ENCODE results near the gene MMP14.

Gene MMP14

GRCh38 chr14:22882529-22883172 is 46.3 kb downstream of the MMP14 start:
- Histone ChIP-seq H3K4me1 (ENCODE audit: control insufficient read depth in 5 of 5, insufficient read depth in 5 of 5, low read length in 5 of 5) (peaks cover 0 to 24% (median 12%) of the 10 kb centered on the region in 5 donors), H3K4me3 (ENCODE audit: low read depth in 1 of 5, low read length in 5 of 5) (no peak overlapping the region), H3K27me3 (ENCODE audit: control insufficient read depth in 5 of 5, insufficient read depth in 4 of 5, low read length in 5 of 5) (peaks cover 0 to 26% (median 18%) of the 10 kb centered on the region in 5 donors), H3K9ac (ENCODE audit: low read length in 5 of 5) (peak overlapping the region in 1 of 5 donors; percentile 20), H3K36me3 (ENCODE audit: control insufficient read depth in 5 of 5, insufficient read depth in 5 of 5, low read length in 5 of 5) (peaks cover 0 to 22% (median 18%) of the 10 kb centered on the region in 5 donors), H3K9me3 (ENCODE audit: control insufficient read depth in 5 of 5, low read length in 5 of 5) (no peaks in the 10 kb centered on the region), H3K27ac (ENCODE audit: low read depth, low read length) (no peak overlapping the region)

GRCh38 chr14:22883173-22883976 is 47.0 kb downstream of the MMP14 start, which contains the start of gene REM2:
Gene REM2 (plus strand): TSS chr14:22883222. CDS start chr14:22883288, 66 bp downstream.
- no peak within 1 kb of the TSS for H3K27ac ChIP-seq (ENCODE audit: low read depth, low read length)
- H3K36me3 ChIP-seq (ENCODE audit: control insufficient read depth in 5 of 5, insufficient read depth in 5 of 5, low read length in 5 of 5) = peaks cover 0 to 14% (median 10%) of the 10 kb centered on the region in 5 donors
- H3K4me1 ChIP-seq (ENCODE audit: control insufficient read depth in 5 of 5, insufficient read depth in 5 of 5, low read length in 5 of 5) = peaks cover 0 to 24% (median 12%) of the 10 kb centered on the region in 5 donors
- no peak within 1 kb of the TSS for H3K4me3 ChIP-seq (ENCODE audit: low read depth in 1 of 5, low read length in 5 of 5)
- no peaks in the 10 kb centered on the region for H3K9me3 ChIP-seq (ENCODE audit: control insufficient read depth in 5 of 5, low read length in 5 of 5)
- H3K27me3 ChIP-seq (ENCODE audit: control insufficient read depth in 5 of 5, insufficient read depth in 4 of 5, low read length in 5 of 5) = peaks cover 0 to 26% (median 18%) of the 10 kb centered on the region in 5 donors
- peak within 1 kb of the TSS in 1 of 5 donors; percentile 20 for H3K9ac ChIP-seq (ENCODE audit: low read length in 5 of 5)

- Histone ChIP-seq H3K4me1 (ENCODE audit: control insufficient read depth in 5 of 5, insufficient read depth in 5 of 5, low read length in 5 of 5) (peaks cover 0 to 24% (median 12%) of the 10 kb centered on the region in 5 donors), H3K27ac (ENCODE audit: low read depth, low read length) (no peak overlapping the region), H3K4me3 (ENCODE audit: low read depth in 1 of 5, low read length in 5 of 5) (no peak overlapping the region), H3K9ac (ENCODE audit: low read length in 5 of 5) (no peak overlapping the region), H3K27me3 (ENCODE audit: control insufficient read depth in 5 of 5, insufficient read depth in 4 of 5, low read length in 5 of 5) (peaks cover 0 to 26% (median 18%) of the 10 kb centered on the region in 5 donors), H3K36me3 (ENCODE audit: control insufficient read depth in 5 of 5, insufficient read depth in 5 of 5, low read length in 5 of 5) (peaks cover 0 to 7% (median 2%) of the 10 kb centered on the region in 5 donors), H3K9me3 (ENCODE audit: control insufficient read depth in 5 of 5, low read length in 5 of 5) (no peaks in the 10 kb centered on the region)
These were observed 47.8 kb downstream of the MMP14 start for GRCh38 chr14:22884076-22884737.

- Histone ChIP-seq H3K4me3 (ENCODE audit: low read depth in 1 of 5, low read length in 5 of 5) (no peak overlapping the region), H3K27ac (ENCODE audit: low read depth, low read length) (no peak overlapping the region), H3K9me3 (ENCODE audit: control insufficient read depth in 5 of 5, low read length in 5 of 5) (no peaks in the 10 kb centered on the region), H3K4me1 (ENCODE audit: control insufficient read depth in 5 of 5, insufficient read depth in 5 of 5, low read length in 5 of 5) (peaks cover 0 to 24% (median 12%) of the 10 kb centered on the region in 5 donors), H3K36me3 (ENCODE audit: control insufficient read depth in 5 of 5, insufficient read depth in 5 of 5, low read length in 5 of 5) (no peaks in the 10 kb centered on the region), H3K27me3 (ENCODE audit: control insufficient read depth in 5 of 5, insufficient read depth in 4 of 5, low read length in 5 of 5) (peaks cover 0 to 26% (median 18%) of the 10 kb centered on the region in 5 donors), H3K9ac (ENCODE audit: low read length in 5 of 5) (no peak overlapping the region)
These were observed 48.5 kb downstream of the MMP14 start for GRCh38 chr14:22884738-22885523.

- Histone ChIP-seq H3K36me3 (ENCODE audit: control insufficient read depth in 5 of 5, insufficient read depth in 5 of 5, low read length in 5 of 5) (no peaks in the 10 kb centered on the region), H3K9me3 (ENCODE audit: control insufficient read depth in 5 of 5, low read length in 5 of 5) (no peaks in the 10 kb centered on the region), H3K4me3 (ENCODE audit: low read depth in 1 of 5, low read length in 5 of 5) (peak overlapping the region in 3 of 5 donors; percentile 60 to 68 (median 62)), H3K4me1 (ENCODE audit: control insufficient read depth in 5 of 5, insufficient read depth in 5 of 5, low read length in 5 of 5) (peaks cover 0 to 24% (median 12%) of the 10 kb centered on the region in 5 donors), H3K27me3 (ENCODE audit: control insufficient read depth in 5 of 5, insufficient read depth in 4 of 5, low read length in 5 of 5) (peaks cover 0 to 26% (median 18%) of the 10 kb centered on the region in 5 donors), H3K9ac (ENCODE audit: low read length in 5 of 5) (no peak overlapping the region), H3K27ac (ENCODE audit: low read depth, low read length) (no peak overlapping the region)
These were observed 49.6 kb downstream of the MMP14 start for GRCh38 chr14:22885975-22886374.

GRCh38 chr14:22886500-22887259 is 50.3 kb downstream of the MMP14 start:
- Histone ChIP-seq H3K27me3 (ENCODE audit: control insufficient read depth in 5 of 5, insufficient read depth in 4 of 5, low read length in 5 of 5) (peaks cover 0 to 26% (median 18%) of the 10 kb centered on the region in 5 donors), H3K9me3 (ENCODE audit: control insufficient read depth in 5 of 5, low read length in 5 of 5) (no peaks in the 10 kb centered on the region), H3K36me3 (ENCODE audit: control insufficient read depth in 5 of 5, insufficient read depth in 5 of 5, low read length in 5 of 5) (no peaks in the 10 kb centered on the region), H3K4me3 (ENCODE audit: low read depth in 1 of 5, low read length in 5 of 5) (peak overlapping the region; percentile 60 to 70 (median 68)), H3K9ac (ENCODE audit: low read length in 5 of 5) (peak overlapping the region in 2 of 5 donors; percentile 16 to 74), H3K27ac (ENCODE audit: low read depth, low read length) (no peak overlapping the region), H3K4me1 (ENCODE audit: control insufficient read depth in 5 of 5, insufficient read depth in 5 of 5, low read length in 5 of 5) (peaks cover 0 to 24% (median 12%) of the 10 kb centered on the region in 5 donors)

- H3K9me3 ChIP-seq (ENCODE audit: control insufficient read depth in 5 of 5, low read length in 5 of 5) = no peaks in the 10 kb centered on the region
- H3K27me3 ChIP-seq (ENCODE audit: control insufficient read depth in 5 of 5, insufficient read depth in 4 of 5, low read length in 5 of 5) = peaks cover 0 to 22% (median 15%) of the 10 kb centered on the region in 5 donors
- no peaks in the 10 kb centered on the region for H3K36me3 ChIP-seq (ENCODE audit: control insufficient read depth in 5 of 5, insufficient read depth in 5 of 5, low read length in 5 of 5)
- H3K9ac ChIP-seq (ENCODE audit: low read length in 5 of 5) = peak overlapping the region in 2 of 5 donors; percentile 16 to 74
- H3K4me1 ChIP-seq (ENCODE audit: control insufficient read depth in 5 of 5, insufficient read depth in 5 of 5, low read length in 5 of 5) = peaks cover 0 to 19% (median 12%) of the 10 kb centered on the region in 5 donors
- H3K27ac ChIP-seq (ENCODE audit: low read depth, low read length) = no peak overlapping the region
- peak overlapping the region; percentile 60 to 70 (median 68) for H3K4me3 ChIP-seq (ENCODE audit: low read depth in 1 of 5, low read length in 5 of 5)
These were observed 51.0 kb downstream of the MMP14 start for GRCh38 chr14:22887260-22887989.

- Histone ChIP-seq H3K27me3 (ENCODE audit: control insufficient read depth in 5 of 5, insufficient read depth in 4 of 5, low read length in 5 of 5) (peaks cover 0 to 18% (median 11%) of the 10 kb centered on the region in 5 donors), H3K27ac (ENCODE audit: low read depth, low read length) (no peak overlapping the region), H3K9me3 (ENCODE audit: control insufficient read depth in 5 of 5, low read length in 5 of 5) (no peaks in the 10 kb centered on the region), H3K4me3 (ENCODE audit: low read depth in 1 of 5, low read length in 5 of 5) (no peak overlapping the region), H3K4me1 (ENCODE audit: control insufficient read depth in 5 of 5, insufficient read depth in 5 of 5, low read length in 5 of 5) (peaks cover 0 to 15% (median 12%) of the 10 kb centered on the region in 5 donors), H3K36me3 (ENCODE audit: control insufficient read depth in 5 of 5, insufficient read depth in 5 of 5, low read length in 5 of 5) (no peaks in the 10 kb centered on the region), H3K9ac (ENCODE audit: low read length in 5 of 5) (no peak overlapping the region)
These were observed 51.6 kb downstream of the MMP14 start for GRCh38 chr14:22887990-22888378.

All from subcutaneous abdominal adipose tissue (tissue), 5 donors.